CD4-positive, alpha-beta T cell treated with Interferon alpha-2 for 1 hour (primary cell): Measurements from ENCODE around the gene TMEM51.

Experiments
- DNase-seq, 2 donors: peaks; one replicate each; pipeline ENCODE4 v3.0.0-alpha.2; 2020 to 2022

Gene TMEM51

GRCh38 chr1:15201221-15201620 is 47.7 kb downstream of the TMEM51 start:
- DNase-seq: no peak

DNA sequence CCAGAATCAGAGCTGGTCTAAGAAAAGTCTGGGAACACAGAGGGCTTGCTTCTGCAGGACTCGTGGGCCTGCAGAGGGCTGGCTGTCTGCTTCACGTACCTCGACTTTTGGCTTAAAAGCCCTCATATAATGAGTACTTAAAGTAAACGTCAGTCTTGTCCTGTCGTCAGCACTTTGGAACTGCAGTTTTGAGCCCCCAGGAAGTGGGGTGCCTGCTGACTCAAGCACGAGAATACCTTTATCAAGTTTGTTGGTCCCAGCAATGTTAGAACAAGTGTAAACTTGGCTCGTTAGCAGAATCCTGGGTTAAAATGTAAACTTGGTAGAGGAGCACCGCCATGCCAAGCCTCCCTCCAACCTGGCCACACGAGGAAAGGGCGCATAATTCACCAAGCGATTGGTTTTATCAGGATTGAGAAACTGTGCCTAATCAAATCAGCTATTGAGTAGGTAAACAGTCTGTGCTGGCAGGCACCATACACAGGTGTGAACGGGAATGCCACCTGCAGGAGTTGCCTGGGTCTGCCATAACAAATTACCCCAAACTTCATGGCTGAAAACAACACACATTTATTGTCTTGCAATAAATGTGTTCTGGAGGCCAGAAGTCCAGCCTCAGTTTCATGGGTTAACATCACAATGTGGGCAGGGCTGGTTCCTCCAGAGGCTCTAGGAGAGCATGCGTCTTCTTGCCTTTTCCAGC is 48.5 kb downstream of the TMEM51 start:
- DNase-seq: no peak

- no peak for DNase-seq
These were observed 51.4 kb downstream of the TMEM51 start for GRCh38 chr1:15204931-15205330.

GRCh38 chr1:15205586-15206346 is 52.2 kb downstream of the TMEM51 start:
- DNase-seq: no peak

GRCh38 chr1:15206418-15207030 is 53.0 kb downstream of the TMEM51 start:
- DNase-seq: no peak

GRCh38 chr1:15207031-15207828 is 53.7 kb downstream of the TMEM51 start:
- no peak for DNase-seq

GRCh38 chr1:15207829-15208429 is 54.4 kb downstream of the TMEM51 start:
- no peak for DNase-seq

DNA sequence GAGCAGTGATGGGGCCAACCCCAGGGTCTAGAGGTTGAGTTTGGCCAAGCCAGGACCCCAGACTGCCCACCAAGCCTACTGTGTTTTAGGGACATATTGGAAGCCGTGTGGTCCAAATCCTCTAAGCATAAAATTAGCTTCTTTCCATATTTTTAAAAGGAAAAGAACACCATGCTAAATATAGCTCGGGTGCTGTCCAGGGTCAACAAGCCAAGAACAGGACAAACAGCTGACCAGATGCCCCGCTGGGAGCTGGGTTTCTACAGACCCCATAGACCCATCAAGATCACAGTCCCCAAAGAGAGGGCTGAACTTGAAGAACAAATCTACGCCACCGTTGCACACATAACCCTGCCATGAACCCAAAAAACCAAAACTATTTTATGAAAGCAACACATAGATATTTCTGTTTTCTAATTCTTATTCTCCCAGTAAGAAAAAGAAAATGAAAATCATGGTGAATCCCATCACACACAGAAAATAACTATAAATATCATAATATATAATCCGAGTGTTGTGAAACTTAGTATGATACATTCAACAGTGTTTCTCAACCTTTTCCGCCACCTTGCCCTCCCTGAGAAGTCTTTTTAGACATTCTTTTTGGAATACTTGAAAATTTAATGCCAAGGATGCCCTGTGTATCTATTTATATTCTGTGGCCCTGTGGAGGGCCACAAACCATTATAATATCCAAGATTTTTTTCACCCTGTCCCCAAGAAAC is 57.3 kb downstream of the TMEM51 start:
- no peak for DNase-seq

DNA sequence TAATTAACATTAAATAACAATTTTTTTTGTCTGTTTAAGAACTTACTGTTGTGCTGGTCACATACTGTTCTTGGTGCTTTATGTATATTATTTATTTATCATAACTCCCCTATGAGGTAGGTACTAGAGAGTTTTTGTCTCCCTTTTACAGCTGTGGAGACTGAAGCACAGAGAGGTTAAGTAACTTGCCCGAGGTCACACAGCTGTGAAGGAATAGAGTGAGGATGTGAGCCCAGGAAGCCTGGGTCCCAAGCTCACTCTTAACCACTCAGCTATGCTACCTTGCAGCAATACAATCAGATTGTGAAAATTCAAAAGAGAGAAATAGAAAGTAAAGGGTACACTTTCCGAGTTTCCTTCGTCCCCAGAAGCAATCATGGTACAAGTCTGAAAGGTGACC is 57.9 kb downstream of the TMEM51 start:
- DNase-seq: no peak

DNA sequence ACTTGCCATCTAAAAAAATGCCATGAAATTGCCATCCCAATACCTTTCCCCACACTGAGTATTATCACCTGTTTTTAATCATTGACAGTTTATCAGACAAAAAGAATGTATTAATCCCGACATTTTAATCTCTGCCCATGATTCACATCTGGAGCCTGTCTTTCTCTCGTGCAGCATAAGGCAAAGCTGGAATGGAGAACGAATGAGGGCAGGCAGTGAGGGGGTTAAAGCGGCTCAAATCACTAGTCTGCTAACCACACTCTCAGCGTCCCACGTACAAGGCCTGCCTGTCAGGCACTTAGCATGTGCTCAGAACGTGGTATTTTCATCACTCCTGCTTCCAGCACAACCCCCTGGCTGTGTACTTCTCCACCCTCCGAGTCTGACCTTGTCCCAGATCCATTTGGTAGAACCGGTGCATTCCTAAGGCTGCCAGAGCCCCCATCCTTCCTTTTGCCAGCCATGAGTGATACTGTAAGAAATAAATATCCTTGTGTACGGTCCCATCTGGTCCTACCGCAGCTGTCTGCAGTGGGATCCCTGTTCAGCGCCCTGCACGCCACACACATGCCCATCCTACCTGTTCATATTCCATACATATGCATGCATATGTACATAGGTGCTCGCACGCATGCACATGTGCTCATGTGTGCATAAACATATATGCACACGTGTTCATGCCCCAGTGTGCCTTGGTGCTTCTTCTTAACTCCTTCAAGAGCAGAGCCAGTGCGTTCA is 58.8 kb downstream of the TMEM51 start:
- no peak for DNase-seq

GRCh38 chr1:15212954-15213291 is 59.4 kb downstream of the TMEM51 start:
- DNase-seq: no peak

DNA sequence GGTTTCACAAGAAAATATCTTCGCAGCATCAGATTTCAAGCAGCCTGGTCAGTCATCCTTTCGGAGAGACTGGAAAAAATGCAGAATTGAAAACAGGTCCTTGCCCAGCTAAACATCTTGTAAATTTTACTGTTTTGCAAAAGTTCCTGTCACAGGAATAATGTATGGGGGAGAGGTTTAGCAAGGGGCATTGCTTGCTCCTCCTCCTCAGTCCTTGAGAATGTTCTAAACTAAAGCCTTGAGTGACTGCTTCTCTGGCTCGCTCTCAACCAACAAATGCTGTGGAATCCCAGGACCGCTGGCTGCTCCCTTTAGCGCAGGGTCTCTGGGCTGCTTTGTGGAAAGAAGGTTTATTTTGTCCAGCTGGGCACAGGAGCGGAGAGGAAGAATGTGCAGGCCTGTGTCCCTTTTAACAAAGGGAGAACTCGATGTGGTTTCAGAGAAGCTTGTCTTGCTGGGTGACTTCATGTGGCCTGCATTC is 59.8 kb downstream of the TMEM51 start:
- DNase-seq: no peak

DNA sequence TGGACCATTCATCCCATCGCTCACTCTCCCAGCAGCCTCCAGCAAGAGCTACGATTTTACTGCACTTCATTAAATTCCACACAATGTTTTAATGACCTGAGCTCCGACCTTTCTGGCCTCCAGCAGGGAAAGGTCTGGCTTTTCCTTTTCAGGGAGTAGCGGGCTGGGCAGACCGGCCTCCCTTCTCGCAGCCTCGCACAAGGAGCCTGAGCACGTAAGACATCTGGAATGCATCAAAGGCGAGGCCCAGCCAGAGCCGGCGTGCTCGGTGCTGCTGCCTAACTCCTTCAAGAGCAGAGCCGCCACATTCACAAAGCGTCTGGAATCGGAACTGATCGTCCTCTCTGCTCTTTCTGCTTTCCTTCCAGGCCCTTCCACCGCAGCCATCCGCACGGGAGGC is 61.0 kb downstream of the TMEM51 start:
- no peak for DNase-seq

DNA sequence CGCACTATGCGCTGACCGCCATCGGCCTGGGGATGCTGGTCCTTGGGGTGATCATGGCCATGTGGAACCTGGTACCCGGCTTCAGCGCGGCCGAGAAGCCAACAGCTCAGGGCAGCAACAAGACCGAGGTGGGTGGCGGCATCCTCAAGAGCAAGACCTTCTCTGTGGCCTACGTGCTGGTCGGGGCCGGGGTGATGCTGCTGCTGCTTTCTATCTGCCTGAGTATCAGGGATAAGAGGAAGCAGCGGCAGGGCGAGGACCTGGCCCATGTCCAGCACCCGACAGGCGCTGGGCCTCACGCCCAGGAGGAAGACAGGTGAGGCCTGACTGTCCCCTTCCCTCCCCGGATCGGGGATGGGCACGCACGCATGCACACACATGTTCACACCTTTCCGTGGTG is 61.6 kb downstream of the TMEM51 start:
- DNase-seq: no peak

- DNase-seq: no peak
These were observed 64.1 kb downstream of the TMEM51 start for GRCh38 chr1:15217654-15218053.

- peak; percentile 8 to 13 for DNase-seq
These were observed 65.0 kb downstream of the TMEM51 start for GRCh38 chr1:15218287-15219279.

DNA sequence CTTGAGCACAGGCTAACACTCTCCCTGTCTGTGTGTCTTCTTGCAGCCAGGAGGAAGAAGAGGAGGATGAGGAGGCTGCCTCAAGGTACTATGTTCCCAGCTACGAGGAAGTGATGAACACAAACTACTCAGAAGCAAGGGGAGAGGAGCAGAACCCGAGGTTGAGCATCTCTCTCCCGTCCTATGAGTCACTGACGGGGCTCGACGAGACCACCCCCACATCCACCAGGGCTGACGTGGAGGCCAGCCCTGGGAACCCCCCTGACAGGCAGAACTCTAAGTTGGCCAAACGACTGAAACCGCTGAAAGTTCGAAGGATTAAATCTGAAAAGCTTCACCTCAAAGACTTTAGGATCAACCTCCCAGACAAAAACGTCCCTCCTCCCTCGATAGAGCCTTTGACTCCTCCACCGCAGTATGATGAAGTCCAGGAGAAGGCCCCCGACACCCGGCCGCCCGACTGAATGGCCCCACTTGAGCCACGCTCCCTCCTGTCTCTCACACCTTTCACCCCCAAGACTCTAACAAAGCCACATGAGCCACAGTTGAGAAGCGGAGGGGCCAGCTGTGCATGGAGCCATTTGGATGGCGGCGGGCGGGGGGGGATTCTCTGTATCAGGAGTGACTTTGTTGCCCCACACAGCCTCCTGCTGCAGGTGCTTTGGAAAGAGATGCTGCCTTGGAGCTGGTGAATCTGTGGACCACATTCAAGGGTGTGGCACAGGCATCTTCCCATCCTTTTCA is 65.9 kb downstream of the TMEM51 start:
- no peak for DNase-seq

DNA sequence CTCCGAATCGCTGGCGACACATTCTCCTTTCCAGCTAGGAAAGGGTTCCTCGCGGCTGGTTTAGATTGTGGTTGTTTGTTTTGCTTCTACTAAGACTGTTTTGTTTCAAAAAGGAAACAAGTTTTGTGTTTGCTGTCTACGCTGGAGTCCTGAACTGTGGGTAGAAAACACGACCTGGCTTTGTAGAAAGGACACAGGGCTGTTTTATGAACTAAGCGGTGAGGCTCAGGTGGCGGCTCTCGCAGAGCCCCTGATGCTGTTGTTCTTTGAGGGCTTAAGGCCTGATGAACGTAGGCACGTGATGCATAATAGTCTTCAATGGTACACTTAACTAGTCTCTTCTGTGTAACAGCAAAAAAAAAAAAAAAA is 66.5 kb downstream of the TMEM51 start:
- no peak for DNase-seq

GRCh38 chr1:15220825-15221431 is 67.4 kb downstream of the TMEM51 start:
- no peak for DNase-seq
